Right atrium auricular region (tissue), 2 donors: ENCODE measurements around the gene CCK. TPM values are rescaled to one million over a fixed set of nuclear protein-coding genes. Genes with fewer than 3 reads are reported as not detected.

Experiments used
- DNase-seq: peaks from one replicate; pipeline ENCODE4 v3.0.0-alpha.2; 2019; ENCODE audit warnings: low spot score
- H3K27ac ChIP-seq, 2 donors: fragments of 200-600 bp; sonication (generic); 1 replicate in 1 of 2; 2 replicates in 1 of 2; pipeline ENCODE4 v1.5.1; 2016 to 2019
- H3K27me3 ChIP-seq, 2 donors: fragments of 200-600 bp; sonication (generic); one replicate each; pipeline versions ENCODE4 v1.5.1 to v1.6.0; 2017 to 2019
- H3K36me3 ChIP-seq: fragments of 200-600 bp; sonication (generic); one replicate; pipeline ENCODE4 v1.5.1; 2016
- H3K4me1 ChIP-seq, 2 donors: fragments of 200-600 bp; sonication (generic); one replicate each; pipeline versions ENCODE4 v1.5.1 to v1.6.0; 2017 to 2019
- H3K4me3 ChIP-seq, 2 donors: fragments of 200-600 bp; sonication (generic); 1 replicate in 1 of 2; 2 replicates in 1 of 2; pipeline ENCODE4 v1.5.1; 2017 to 2019; ENCODE audit warnings: mild to moderate bottlenecking in 1 of 2, moderate library complexity in 1 of 2
- H3K9me3 ChIP-seq, 2 donors: fragments of 200-600 bp; sonication (generic); one replicate each; pipeline ENCODE4 v1.5.1; 2019
- CTCF ChIP-seq, 2 donors: fragments of 200-600 bp; sonication (generic); IDR thresholded peaks; one replicate each; pipeline ENCODE4 v1.5.1; 2019; ENCODE audit warnings: antibody characterized with exemption in 2 of 2
- total RNA-seq, 2 donors: library from RNA; depleted of rRNA; stranded (reverse); fragments of >200 nt; gene quantifications; one replicate each; pipeline ENCODE4 v1.1.0, GENCODE V29; 2016

The CCK gene
- not detected for total RNA-seq

DNA sequence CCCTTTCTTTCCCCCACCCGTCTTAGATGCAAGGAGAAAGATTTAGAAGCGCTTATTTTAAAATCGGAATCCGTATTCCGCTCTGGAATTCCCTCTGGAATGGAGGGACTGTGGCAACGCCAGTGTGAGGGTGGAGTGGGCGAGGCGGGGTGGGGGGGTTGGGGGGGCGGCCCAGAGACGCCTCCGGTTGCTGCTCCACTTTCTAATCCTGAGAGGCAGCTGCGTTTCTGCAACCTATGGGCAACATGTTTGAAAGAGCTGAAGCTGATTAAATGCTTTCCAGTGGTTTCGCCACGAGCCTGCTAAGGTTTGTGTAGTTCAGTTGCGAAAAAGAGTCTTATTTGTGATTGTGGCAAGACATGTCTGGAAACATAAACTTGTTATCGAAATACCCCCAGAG lies at the start of gene CCK:
TSS of gene CCK (minus strand) at position 101 of the 400 bp plus-strand sequence. CDS start 2,555 bp downstream, outside the sequence.
- Histone ChIP-seq H3K27ac (no peak within 1 kb of the TSS), H3K9me3 (no peaks in the 10 kb centered on the region), H3K4me1 (peaks cover 0 to 23% of the 10 kb centered on the region in 2 donors), H3K36me3 (no peaks in the 10 kb centered on the region), H3K27me3 (peaks cover 15 to 17% of the 10 kb centered on the region in 2 donors), H3K4me3 (no peak within 1 kb of the TSS)
- DNase-seq = no peak
- TF ChIP-seq CTCF (IDR thresholded peaks at IDR 0.05) = no peak

DNA sequence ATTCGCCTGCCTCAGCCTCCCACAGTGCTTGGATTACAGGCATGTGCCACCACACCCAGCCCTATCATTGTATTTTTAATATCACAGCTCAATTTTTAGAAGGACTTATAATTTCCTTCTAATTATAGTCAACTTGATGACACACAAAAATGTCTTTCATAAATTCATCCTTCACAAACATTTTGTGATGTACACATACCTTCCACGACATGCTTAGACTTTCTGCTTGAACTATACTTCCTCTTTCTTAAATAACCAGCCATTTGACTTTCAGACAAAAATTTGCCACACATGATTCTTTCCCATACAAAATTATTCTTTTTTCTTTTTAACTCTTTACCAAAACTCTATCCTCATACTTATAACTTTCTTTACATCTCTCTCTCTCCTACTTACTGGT lies 48.4 kb upstream of the CCK start:
- Histone ChIP-seq H3K36me3 (no peaks in the 10 kb centered on the region), H3K27ac (no peak overlapping the region), H3K4me1 (no peaks in the 10 kb centered on the region), H3K27me3 (no peaks in the 10 kb centered on the region), H3K4me3 (no peak overlapping the region), H3K9me3 (peaks cover 0 to 35% of the 10 kb centered on the region in 2 donors)
- no peak for DNase-seq
- TF ChIP-seq CTCF (IDR thresholded peaks at IDR 0.05) = no peak

DNA sequence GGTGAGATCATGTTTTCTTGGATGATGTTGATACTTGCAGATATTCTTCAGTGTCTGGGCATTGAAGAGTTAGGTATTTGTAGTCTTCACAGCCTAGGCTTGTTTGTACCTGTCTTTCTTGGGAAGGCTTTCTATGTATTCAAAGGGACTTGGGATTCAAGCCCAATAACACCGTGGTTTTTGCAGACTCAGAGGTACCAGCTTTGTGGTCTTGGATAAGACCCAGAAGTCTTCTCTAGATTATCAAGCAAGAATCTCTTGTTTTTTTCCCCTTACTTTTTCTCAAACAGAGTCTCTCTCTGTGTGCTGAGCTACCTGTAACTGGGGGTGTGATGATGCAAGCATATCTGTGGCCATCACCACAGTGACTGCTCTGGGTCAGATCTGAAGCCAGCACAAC lies 42.7 kb upstream of the CCK start:
- Histone ChIP-seq H3K27ac (no peak overlapping the region), H3K9me3 (no peaks in the 10 kb centered on the region), H3K4me3 (no peak overlapping the region), H3K27me3 (no peaks in the 10 kb centered on the region), H3K36me3 (no peaks in the 10 kb centered on the region), H3K4me1 (no peaks in the 10 kb centered on the region)
- no peak for TF ChIP-seq CTCF (IDR thresholded peaks at IDR 0.05)
- DNase-seq = no peak

DNA sequence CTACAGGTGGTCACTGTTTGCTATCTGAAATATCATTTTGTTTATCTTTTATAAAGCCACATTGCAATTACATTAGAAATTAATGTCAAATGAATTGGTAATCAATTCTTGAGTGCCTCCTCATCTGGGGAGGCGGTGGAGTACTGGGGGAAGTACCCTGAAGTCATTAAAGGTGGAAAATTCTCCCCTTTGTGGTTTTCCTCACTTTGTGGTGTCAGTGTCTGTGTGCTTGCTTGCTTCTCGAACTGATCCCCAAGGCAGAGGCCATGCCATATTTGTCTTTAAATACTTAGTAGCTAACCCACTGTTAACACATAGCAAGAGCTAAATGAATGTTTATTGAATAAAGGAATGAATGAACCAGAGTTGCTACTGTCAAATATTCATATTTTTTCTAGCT lies 40.5 kb upstream of the CCK start:
- Histone ChIP-seq H3K36me3 (no peaks in the 10 kb centered on the region), H3K9me3 (no peaks in the 10 kb centered on the region), H3K27me3 (no peaks in the 10 kb centered on the region), H3K27ac (no peak overlapping the region), H3K4me3 (no peak overlapping the region), H3K4me1 (no peaks in the 10 kb centered on the region)
- no peak for TF ChIP-seq CTCF (IDR thresholded peaks at IDR 0.05)
- no peak for DNase-seq

GRCh38 chr3:42302924-42303634 lies 37.1 kb upstream of the CCK start:
- Histone ChIP-seq H3K27ac (no peak overlapping the region), H3K36me3 (no peaks in the 10 kb centered on the region), H3K9me3 (no peaks in the 10 kb centered on the region), H3K27me3 (no peaks in the 10 kb centered on the region), H3K4me1 (no peaks in the 10 kb centered on the region), H3K4me3 (no peak overlapping the region)
- no peak for TF ChIP-seq CTCF (IDR thresholded peaks at IDR 0.05)
- DNase-seq = no peak
